ENCODE data around the gene COQ9.
A peak's percentile ranks its signal among the peaks of the same experiment; 100 is the strongest.

The COQ9 gene

GRCh38 chr16:57472665-57473060 is 25.4 kb downstream of the COQ9 start:
- DNase-seq (ENCODE audit: low read depth), result no peak

GRCh38 chr16:57473176-57473840 is 26.0 kb downstream of the COQ9 start:
- no peak for DNase-seq (ENCODE audit: low read depth)

- DNase-seq (ENCODE audit: low read depth), result no peak
These were observed 26.6 kb downstream of the COQ9 start for GRCh38 chr16:57473906-57474305.

- no peak for DNase-seq (ENCODE audit: low read depth)
These were observed 27.7 kb downstream of the COQ9 start for GRCh38 chr16:57474671-57475661.

GRCh38 chr16:57475711-57476339 is 28.5 kb downstream of the COQ9 start:
- DNase-seq (ENCODE audit: low read depth), result peak; percentile 25

- DNase-seq (ENCODE audit: low read depth), result no peak
These were observed 29.5 kb downstream of the COQ9 start for GRCh38 chr16:57476546-57477410.

GRCh38 chr16:57477531-57478202 is 30.4 kb downstream of the COQ9 start:
- DNase-seq (ENCODE audit: low read depth), result no peak

- no peak for DNase-seq (ENCODE audit: low read depth)
These were observed 31.3 kb downstream of the COQ9 start for GRCh38 chr16:57478396-57479204.

GRCh38 chr16:57479205-57479975 is 32.1 kb downstream of the COQ9 start:
- DNase-seq (ENCODE audit: low read depth), result no peak

- no peak for DNase-seq (ENCODE audit: low read depth)
These were observed 32.9 kb downstream of the COQ9 start for GRCh38 chr16:57479976-57480753.

- no peak for DNase-seq (ENCODE audit: low read depth)
These were observed 33.5 kb downstream of the COQ9 start for GRCh38 chr16:57480754-57481230.

GRCh38 chr16:57481421-57481820 is 34.1 kb downstream of the COQ9 start:
- DNase-seq (ENCODE audit: low read depth), result no peak

- DNase-seq (ENCODE audit: low read depth), result no peak
These were observed 35.7 kb downstream of the COQ9 start for GRCh38 chr16:57482845-57483545.

- DNase-seq (ENCODE audit: low read depth), result no peak
These were observed 36.6 kb downstream of the COQ9 start for GRCh38 chr16:57483725-57484514.

GRCh38 chr16:57484515-57485005 is 37.3 kb downstream of the COQ9 start:
- no peak for DNase-seq (ENCODE audit: low read depth)

- no peak for DNase-seq (ENCODE audit: low read depth)
These were observed 38.0 kb downstream of the COQ9 start for GRCh38 chr16:57485091-57485915.
